ENCODE data around the gene INSRR.

- TF ChIP-seq CTCF (IDR thresholded peaks at IDR 0.05): no peak
- no peak for TF ChIP-seq POLR2AphosphoS5 (IDR thresholded peaks at IDR 0.05)
- TF ChIP-seq POLR2A (IDR thresholded peaks at IDR 0.05): no peak
- no peak for TF ChIP-seq EP300 (IDR thresholded peaks at IDR 0.05)
Observed at GRCh38 chr1:156881663-156882062, 22.7 kb upstream of the INSRR start.

All from suprapubic skin (tissue), 4 donors.